IMR-90 (cell line): Measurements from ENCODE around the gene MNT. TPM values are rescaled to one million over a fixed set of nuclear protein-coding genes. Genes with fewer than 3 reads are reported as not detected.
A peak's percentile ranks its signal among the peaks of the same experiment; 100 is the strongest.

Source experiments
- ATAC-seq: fragments of 200-7000 bp; cut with Tn5 transposase; 2 replicates; pipeline ENCODE4 v1.9.1; 2020; ENCODE audit warnings: low read depth, mild to moderate bottlenecking, moderate library complexity
- BruUV-seq: library from RNA; stranded (reverse); fragments of 400-500 nt; replicated peaks from 2 replicates; lab custom pipeline; 2021; lab: Mats Ljungman, UMichigan
- CTCF ChIA-PET: fragments of 300-600 bp; formaldehyde crosslinking; extraction: SDS; loops from one replicate; lab custom pipeline; 2021; ENCODE audit warnings: antibody characterized with exemption; lab: Yijun Ruan, JAX
- POLR2A ChIA-PET: fragments of 300-600 bp; sonication (Branson Sonifier 250); formaldehyde crosslinking; loops from one replicate; lab custom pipeline; 2022; ENCODE audit warnings: antibody characterized with exemption; ENCODE audit not compliant: unreplicated experiment; lab: Charles Lee
- DNase-seq: peaks from one replicate; pipeline ENCODE4 v3.0.0; 2013
- H2AFZ ChIP-seq: replicated peaks from 2 replicates; pipeline ENCODE3; 2013; ENCODE audit warnings: low read length, mild to moderate bottlenecking; ENCODE audit not compliant: poor library complexity
- H2AK5ac ChIP-seq: 2 replicates; pipeline ENCODE4 v1.6.1; 2013; ENCODE audit warnings: low read depth, low read length, inconsistent platforms
- H2AK9ac ChIP-seq: replicated peaks from 2 replicates; pipeline ENCODE3; 2013; ENCODE audit warnings: mild to moderate bottlenecking, low read depth, low read length, moderate library complexity; ENCODE audit not compliant: poor library complexity
- H2BK120ac ChIP-seq: 2 replicates; pipeline ENCODE4 v1.6.1; 2013; ENCODE audit warnings: low read depth, low read length, inconsistent platforms
- H2BK15ac ChIP-seq: 3 replicates; pipeline ENCODE4 v1.6.1; 2013; ENCODE audit warnings: low read depth, low read length, inconsistent platforms
- H2BK20ac ChIP-seq: 2 replicates; pipeline ENCODE4 v1.6.1; 2013; ENCODE audit warnings: low read depth, mild to moderate bottlenecking, inconsistent platforms, low read length, moderate library complexity
- H2BK5ac ChIP-seq: 2 replicates; pipeline ENCODE4 v1.6.1; 2013; ENCODE audit warnings: mild to moderate bottlenecking, low read depth, low read length, inconsistent platforms; ENCODE audit not compliant: poor library complexity, severe bottlenecking
- H3K14ac ChIP-seq: replicated peaks from 2 replicates; pipeline ENCODE4 v1.6.1; 2013; ENCODE audit warnings: low read depth, low read length, inconsistent platforms
- H3K18ac ChIP-seq: 2 replicates; pipeline ENCODE4 v1.6.1; 2013; ENCODE audit warnings: low read depth, low read length, control low read depth
- H3K23ac ChIP-seq: 2 replicates; pipeline ENCODE4 v1.6.1; 2013; ENCODE audit warnings: low read depth, low read length, inconsistent platforms
- H3K27ac ChIP-seq: 2 replicates; pipeline ENCODE4 v1.5.1; 2013; ENCODE audit warnings: mild to moderate bottlenecking, control low read depth, low read length; ENCODE audit not compliant: insufficient read depth
- H3K27me3 ChIP-seq: 2 replicates; pipeline ENCODE4 v1.6.1; 2013; ENCODE audit warnings: low read length; ENCODE audit not compliant: control insufficient read depth, insufficient read depth
- H3K36me3 ChIP-seq: 2 replicates; pipeline ENCODE4 v1.6.1; 2013; ENCODE audit warnings: low read length, mixed read lengths; ENCODE audit not compliant: control insufficient read depth, insufficient read depth
- H3K4ac ChIP-seq: 2 replicates; pipeline ENCODE4 v1.6.1; 2013; ENCODE audit warnings: low read depth, low read length, inconsistent platforms
- H3K4me1 ChIP-seq: 2 replicates; pipeline ENCODE4 v1.6.1; 2013; ENCODE audit warnings: low read length, mixed read lengths; ENCODE audit not compliant: control insufficient read depth, insufficient read depth
- H3K4me2 ChIP-seq: 2 replicates; pipeline ENCODE4 v1.6.1; 2013; ENCODE audit warnings: low read depth, mild to moderate bottlenecking, control low read depth, low read length, moderate library complexity
- H3K4me3 ChIP-seq: 2 replicates; pipeline ENCODE4 v1.5.1; 2013; ENCODE audit warnings: low read depth, mild to moderate bottlenecking, control low read depth, low read length, moderate library complexity; ENCODE audit not compliant: insufficient read depth
- H3K56ac ChIP-seq: 2 replicates; pipeline ENCODE4 v1.6.1; 2013; ENCODE audit warnings: low read length, inconsistent platforms; ENCODE audit not compliant: insufficient read depth; ENCODE audit errors: extremely low read depth
- H3K79me1 ChIP-seq, 2 experiments: 2 replicates each; pipeline ENCODE4 v1.6.1; 2013; ENCODE audit warnings: low read length in 2 of 2, inconsistent platforms in 1 of 2, low read depth in 1 of 2
- H3K9ac ChIP-seq: 2 replicates; pipeline ENCODE4 v1.6.1; 2013; ENCODE audit warnings: low read depth, low read length, control low read depth
- H3K9me1 ChIP-seq: 2 replicates; pipeline ENCODE4 v1.6.1; 2013; ENCODE audit warnings: low read length, inconsistent platforms; ENCODE audit not compliant: insufficient read depth
- H3K9me3 ChIP-seq: 2 replicates; pipeline ENCODE4 v1.6.1; 2013; ENCODE audit warnings: low read length; ENCODE audit not compliant: control insufficient read depth, insufficient read depth
- H4K20me1 ChIP-seq: 2 replicates; pipeline ENCODE4 v1.6.1; 2013; ENCODE audit warnings: low read length, inconsistent platforms; ENCODE audit not compliant: insufficient read depth
- H4K5ac ChIP-seq: 2 replicates; pipeline ENCODE4 v1.6.1; 2013; ENCODE audit warnings: mild to moderate bottlenecking, low read depth, low read length, control low read depth
- H4K8ac ChIP-seq, 2 experiments: 2 replicates each; pipeline ENCODE4 v1.6.1; 2013; ENCODE audit warnings: low read depth in 2 of 2, low read length in 2 of 2, control low read depth in 1 of 2, inconsistent platforms in 1 of 2
- H4K91ac ChIP-seq: 2 replicates; pipeline ENCODE4 v1.6.1; 2013; ENCODE audit warnings: low read depth, low read length, inconsistent platforms; ENCODE audit not compliant: insufficient read depth
- BHLHE40 ChIP-seq: fragments of 150-350 bp; IDR thresholded peaks from 2 replicates; pipeline ENCODE4 v1.6.1; 2016; ENCODE audit warnings: mild to moderate bottlenecking, low read depth, low read length
- CHD1 ChIP-seq: IDR thresholded peaks from 2 replicates; pipeline ENCODE4 v1.6.1; 2012; ENCODE audit warnings: low read depth, low read length, improper control_type of control experiment
- ELK1 ChIP-seq: fragments of 150-350 bp; IDR thresholded peaks from 2 replicates; pipeline ENCODE4 v1.6.1; 2016; ENCODE audit warnings: low read depth, mild to moderate bottlenecking, low read length, moderate library complexity, borderline replicate concordance
- FOS ChIP-seq: fragments of 150-350 bp; IDR thresholded peaks from 2 replicates; pipeline ENCODE4 v1.6.1; 2016; ENCODE audit warnings: low read depth, low read length
- MAFK ChIP-seq: IDR thresholded peaks from 2 replicates; pipeline ENCODE4 v1.6.1; 2012; ENCODE audit warnings: low read depth, low read length, improper control_type of control experiment
- MAZ ChIP-seq: IDR thresholded peaks from 2 replicates; pipeline ENCODE4 v1.6.1; 2012; ENCODE audit warnings: low read depth, mild to moderate bottlenecking, low read length, improper control_type of control experiment, moderate library complexity, borderline replicate concordance
- MXI1 ChIP-seq: IDR thresholded peaks from 2 replicates; pipeline ENCODE4 v1.6.1; 2012; ENCODE audit warnings: low read depth, mild to moderate bottlenecking, low read length, moderate library complexity, borderline replicate concordance
- NFE2L2 ChIP-seq: fragments of 150-350 bp; IDR thresholded peaks from 2 replicates; pipeline ENCODE4 v1.6.1; 2016; ENCODE audit warnings: low read depth, mild to moderate bottlenecking, low read length
- POLR2A ChIP-seq: IDR thresholded peaks from 2 replicates; pipeline ENCODE4 v1.6.1; 2012; ENCODE audit warnings: mild to moderate bottlenecking, low read depth, low read length
- RCOR1 ChIP-seq: IDR thresholded peaks from 2 replicates; pipeline ENCODE4 v1.6.1; 2012; ENCODE audit warnings: mild to moderate bottlenecking, low read length, improper control_type of control experiment; ENCODE audit not compliant: insufficient replicate concordance
- SMC3 ChIP-seq: fragments of 150-350 bp; IDR thresholded peaks from 2 replicates; pipeline ENCODE4 v1.6.1; 2016; ENCODE audit warnings: low read depth, mild to moderate bottlenecking, antibody characterized with exemption, low read length, moderate library complexity
- USF2 ChIP-seq: fragments of 150-350 bp; IDR thresholded peaks from 2 replicates; pipeline ENCODE4 v1.6.1; 2017; ENCODE audit warnings: mild to moderate bottlenecking, antibody characterized with exemption, low read length, low read depth
- WGBS, 2 experiments: methylation state at CpG; one replicate each; pipeline versions ENCODE4 v1.1.5 to v1.1.7; 2013; ENCODE audit warnings: missing lambda C conversion rate in 2 of 2; ENCODE audit not compliant: insufficient read length in 1 of 2; ENCODE audit errors: extremely low coverage in 2 of 2; 5-methylcytosine and 5-hydroxymethylcytosine counted together
- dilution Hi-C: fragments of 300-500 bp; cut with HindIII; formaldehyde crosslinking; loops from one replicate; pipeline ENCODE4 v1.14.3; 2018; ENCODE audit warnings: low sequenced_read_pairs; ENCODE audit not compliant: unreplicated experiment
- in situ Hi-C: fragments of 300-500 bp; cut with MboI; formaldehyde crosslinking; loops from 3 replicates; pipeline ENCODE4 v1.14.3; 2019; ENCODE audit warnings: low sequenced_read_pairs, inconsistent platforms, mixed read lengths
- intact Hi-C: fragments of 100-400 bp; cut with micrococcal nuclease; formaldehyde crosslinking; loops from 2 replicates; pipeline ENCODE4 v1.10.0; 2022
- polyA plus RNA-seq, 3 experiments: library from polyadenylated mRNA; depleted of rRNA; stranded (reverse); fragments of >200 nt; gene quantifications; 2 replicates each; pipeline ENCODE4 v1.2.3, GENCODE V29; 2012; ENCODE audit warnings: low replicate concordance in 1 of 3
- total RNA-seq: library from RNA; depleted of rRNA; stranded (reverse); fragments of >200 nt; gene quantifications from 2 replicates; pipeline ENCODE4 v1.2.3, GENCODE V29; 2012

MNT gene
- total and polyA plus RNA-seq, 2 of the 4 experiments (the other 2 are of a cell fraction), result 1.4 to 8.3 TPM

- dilution Hi-C loops, result no loop called here
- Histone ChIP-seq H2BK15ac (no peak overlapping the region), H3K4me2 (peak overlapping the region; percentile 29; the same call in 1 of the 2 replicates), H2BK20ac (no peak overlapping the region), H3K27ac (peak overlapping the region; percentile 4; the same call in 1 of the 2 replicates), H4K20me1 (peaks cover 26% of the 10 kb centered on the region), H3K27me3 (no peaks in the 10 kb centered on the region), H3K9ac (no peak overlapping the region), H3K23ac (peak overlapping the region; percentile 51; the same call in 1 of the 2 replicates), H3K36me3 (peaks cover 17% of the 10 kb centered on the region), H2BK5ac (no peak overlapping the region), H3K56ac (no peak overlapping the region), H2AK9ac (peak overlapping the region; percentile 5), H3K4me3 (no peak overlapping the region), H3K4ac (0 out of 2 replicates have a peak overlapping the region, but pooled peaks have one; percentile 29), H2AK5ac (peak overlapping the region; percentile 70; the same call in 1 of the 2 replicates), H3K79me1 (peaks cover 10 to 37% of the 10 kb centered on the region in 2 experiments; a peak in 3 of 4 replicates), H4K91ac (no peak overlapping the region), H3K9me1 (peaks cover 13% of the 10 kb centered on the region), H2AFZ (peak overlapping the region; percentile 72), H3K9me3 (no peaks in the 10 kb centered on the region), H3K14ac (peak overlapping the region; percentile 16; the same call in 1 of the 2 replicates), H3K18ac (no peak overlapping the region; the same call in 1 of the 2 replicates), H4K8ac (no peak overlapping the region; a peak in 1 of 4 replicates), H4K5ac (no peak overlapping the region), H3K4me1 (peaks cover 9% of the 10 kb centered on the region), H2BK120ac (no peak overlapping the region)
- in situ Hi-C loops, result no loop called here
- peak; percentile 96 for ATAC-seq
- ChIA-PET POLR2A (interaction anchor here (0.6 to 1.0 kb wide), 2 partner anchors 9 to 176 kb away, joined by 4 to 12 read pairs; no protein-coding TSS in a partner anchor), CTCF (interaction anchor here (1.4 kb wide), 1 partner anchor 12 kb away, joined by 4 read pairs; the partner anchor contains the start of gene TSR1)
- WGBS, 2 experiments, result 0% methylated on average over 1 of the region's 11 CpGs; no CpG with 5 or more reads in 1 of the 2 experiments
- intact Hi-C loops, result no loop called here
- BruUV-seq, result no TSS peak
- DNase-seq, result peak; percentile 91
- TF ChIP-seq MXI1 (0 out of 2 replicates have a peak, but pooled peaks have one; percentile 25), SMC3 (no peak), USF2 (no peak), POLR2A (no peak), MAZ (peak; percentile 50; the same call in 1 of the 2 replicates), RCOR1 (peak; percentile 37), ELK1 (no peak), FOS (no peak), NFE2L2 (no peak), BHLHE40 (peak; percentile 27; the same call in 1 of the 2 replicates), CHD1 (no peak), MAFK (no peak)
Measured at GRCh38 chr17:2347805-2348685, 52.8 kb downstream of the MNT start.
